GM23338 (cell line): ENCODE data around the gene ITPRIP. TPM values are rescaled to one million over a fixed set of nuclear protein-coding genes. Genes with fewer than 3 reads are reported as not detected.

ENCODE experiments used
- ATAC-seq: fragments of 200-7000 bp; cut with Tn5 transposase; 3 replicates; pipeline ENCODE4 v1.9.1; 2020
- DNase-seq: peaks from one replicate; pipeline ENCODE4 v3.0.0-alpha.2; 2015; ENCODE audit warnings: low spot score
- H2AFZ ChIP-seq: fragments of 200-600 bp; sonication (generic); 2 replicates; pipeline ENCODE4 v1.8.0; 2016; ENCODE audit warnings: antibody characterized with exemption, mild to moderate bottlenecking, moderate library complexity
- H3F3A ChIP-seq: fragments of 200-600 bp; sonication (generic); replicated peaks from 2 replicates; pipeline ENCODE4 v1.8.0; 2017; ENCODE audit warnings: antibody characterized with exemption, mixed run types, low read depth
- H3K27ac ChIP-seq: fragments of 200-600 bp; sonication (generic); 2 replicates; pipeline ENCODE4 v1.6.1; 2016; ENCODE audit warnings: low read depth
- H3K27me3 ChIP-seq: fragments of 200-600 bp; sonication (generic); 2 replicates; pipeline ENCODE4 v1.8.0; 2016; ENCODE audit warnings: mild to moderate bottlenecking, mixed run types, moderate library complexity; ENCODE audit not compliant: insufficient read depth
- H3K36me3 ChIP-seq: fragments of 200-600 bp; sonication (generic); 2 replicates; pipeline ENCODE4 v1.8.0; 2016; ENCODE audit warnings: mild to moderate bottlenecking; ENCODE audit not compliant: insufficient read depth
- H3K4me1 ChIP-seq: fragments of 200-600 bp; sonication (generic); 2 replicates; pipeline ENCODE4 v1.8.0; 2016; ENCODE audit warnings: mild to moderate bottlenecking, moderate library complexity; ENCODE audit not compliant: insufficient read depth
- H3K4me2 ChIP-seq: fragments of 200-600 bp; sonication (generic); 2 replicates; pipeline ENCODE4 v1.7.1; 2017; ENCODE audit warnings: mixed run types
- H3K4me3 ChIP-seq: fragments of 200-600 bp; sonication (generic); 2 replicates; pipeline ENCODE4 v1.6.1; 2016; ENCODE audit warnings: mixed run types
- H3K79me2 ChIP-seq: fragments of 200-600 bp; sonication (generic); replicated peaks from 2 replicates; pipeline ENCODE4 v1.8.0; 2017; ENCODE audit warnings: mild to moderate bottlenecking; ENCODE audit not compliant: insufficient read depth
- H3K9me2 ChIP-seq: fragments of 200-600 bp; sonication (generic); 2 replicates; pipeline ENCODE4 v1.8.0; 2017; ENCODE audit not compliant: insufficient read depth
- H4K20me1 ChIP-seq: fragments of 200-600 bp; sonication (generic); replicated peaks from 2 replicates; pipeline ENCODE4 v1.8.0; 2017; ENCODE audit warnings: mild to moderate bottlenecking; ENCODE audit not compliant: insufficient read depth
- H3K27ac Mint-ChIP-seq: 2 replicates; pipeline ENCODE4 v1.8.0; 2020; ENCODE audit warnings: inconsistent platforms, mild to moderate bottlenecking, moderate library complexity, mixed read lengths
- H3K27me3 Mint-ChIP-seq: 3 replicates; pipeline ENCODE4 v1.8.0; 2022; ENCODE audit warnings: low read depth, mild to moderate bottlenecking, moderate library complexity, mixed read lengths, inconsistent platforms; ENCODE audit not compliant: insufficient read depth, poor library complexity
- H3K36me3 Mint-ChIP-seq: 3 replicates; pipeline ENCODE4 v1.8.0; 2021; ENCODE audit warnings: low read depth, mild to moderate bottlenecking, inconsistent platforms, moderate library complexity, mixed read lengths
- H3K4me1 Mint-ChIP-seq: 3 replicates; pipeline ENCODE4 v1.8.0; 2020; ENCODE audit warnings: mild to moderate bottlenecking, inconsistent platforms, mixed read lengths
- H3K4me3 Mint-ChIP-seq: 3 replicates; pipeline ENCODE4 v1.8.0; 2021; ENCODE audit warnings: moderate library complexity, mild to moderate bottlenecking, inconsistent platforms, mixed read lengths
- H3K9me3 Mint-ChIP-seq: 3 replicates; pipeline ENCODE4 v1.8.0; 2020; ENCODE audit warnings: moderate library complexity, mild to moderate bottlenecking, inconsistent platforms, mixed read lengths
- CREB1 ChIP-seq: fragments of 250-450 bp; sonication (Bioruptor Pico); IDR thresholded peaks from 2 replicates; pipeline ENCODE4 v1.5.0; 2020; ENCODE audit warnings: low read depth, mild to moderate bottlenecking, moderate library complexity
- ETS1 ChIP-seq: IDR thresholded peaks from 2 replicates; pipeline ENCODE4 v1.6.1; 2016; ENCODE audit warnings: antibody characterized with exemption
- EZH2 ChIP-seq: fragments of 200-600 bp; sonication (generic); IDR thresholded peaks from one replicate; pipeline ENCODE4 v1.8.0; 2017; ENCODE audit warnings: antibody characterized with exemption, mild to moderate bottlenecking, low read depth; ENCODE audit not compliant: unreplicated experiment
- EZH2phosphoT487 ChIP-seq: fragments of 200-600 bp; sonication (generic); IDR thresholded peaks from one replicate; pipeline ENCODE4 v1.8.1; 2018; ENCODE audit warnings: antibody characterized with exemption; ENCODE audit not compliant: unreplicated experiment
- JUNB ChIP-seq: IDR thresholded peaks from one replicate; pipeline ENCODE4 v1.6.1; 2016; ENCODE audit warnings: antibody characterized with exemption; ENCODE audit not compliant: unreplicated experiment
- NANOG ChIP-seq: IDR thresholded peaks from 2 replicates; pipeline ENCODE4 v1.6.1; 2016; ENCODE audit warnings: antibody characterized with exemption, borderline replicate concordance
- POLR2AphosphoS5 ChIP-seq: IDR thresholded peaks from 2 replicates; pipeline ENCODE4 v1.6.1; 2016; ENCODE audit warnings: antibody characterized with exemption, low read depth
- STAT1 ChIP-seq: IDR thresholded peaks from one replicate; pipeline ENCODE4 v1.6.1; 2016; ENCODE audit warnings: antibody characterized with exemption; ENCODE audit not compliant: unreplicated experiment
- ZNF114 ChIP-seq: fragments of 250-450 bp; sonication (Bioruptor Pico); IDR thresholded peaks from 2 replicates; pipeline ENCODE4 v1.5.0; 2020; ENCODE audit warnings: mild to moderate bottlenecking, moderate library complexity
- ZNF331 ChIP-seq: fragments of 250-450 bp; sonication (Bioruptor Pico); IDR thresholded peaks from 2 replicates; pipeline ENCODE4 v1.5.0; 2020; ENCODE audit warnings: low read depth, mild to moderate bottlenecking, moderate library complexity
- ZNF462 ChIP-seq: fragments of 250-450 bp; sonication (Bioruptor Pico); IDR thresholded peaks from 2 replicates; pipeline ENCODE4 v1.5.0; 2020; ENCODE audit warnings: mild to moderate bottlenecking, moderate library complexity
- polyA plus RNA-seq: library from polyadenylated mRNA; unstranded; fragments of >200 nt; fragmentation: Nextera tagmentation; extraction: Ambion mirVana; gene quantifications from 2 replicates; pipeline ENCODE4 v1.2.1, GENCODE V29; 2016
- total RNA-seq: library from RNA; depleted of rRNA; stranded (reverse); fragments of >200 nt; shearing (Covaris generic); gene quantifications from 2 replicates; pipeline ENCODE4 v1.2.3, GENCODE V29; 2014
- TF ChIP-seq, protein P1 (sequence below): IDR thresholded peaks from one replicate; pipeline ENCODE4 v1.6.1; 2018; ENCODE audit warnings: antibody characterized with exemption; ENCODE audit not compliant: unreplicated experiment
- TF ChIP-seq, protein P2 (sequence below), 2 experiments: fragments of 200-600 bp in 1 of 2; sonication (generic) in 1 of 2; conservative IDR thresholded peaks; 2 replicates each; pipeline versions ENCODE4 v1.5.1 to v1.6.1; 2016 to 2017; ENCODE audit warnings: antibody characterized with exemption in 2 of 2, low read depth in 2 of 2, mild to moderate bottlenecking in 2 of 2, moderate library complexity in 1 of 2

The ITPRIP gene
- total and polyA plus RNA-seq, 2 experiments from 2014 or later = 6.9 to 15.2 TPM

DNA sequence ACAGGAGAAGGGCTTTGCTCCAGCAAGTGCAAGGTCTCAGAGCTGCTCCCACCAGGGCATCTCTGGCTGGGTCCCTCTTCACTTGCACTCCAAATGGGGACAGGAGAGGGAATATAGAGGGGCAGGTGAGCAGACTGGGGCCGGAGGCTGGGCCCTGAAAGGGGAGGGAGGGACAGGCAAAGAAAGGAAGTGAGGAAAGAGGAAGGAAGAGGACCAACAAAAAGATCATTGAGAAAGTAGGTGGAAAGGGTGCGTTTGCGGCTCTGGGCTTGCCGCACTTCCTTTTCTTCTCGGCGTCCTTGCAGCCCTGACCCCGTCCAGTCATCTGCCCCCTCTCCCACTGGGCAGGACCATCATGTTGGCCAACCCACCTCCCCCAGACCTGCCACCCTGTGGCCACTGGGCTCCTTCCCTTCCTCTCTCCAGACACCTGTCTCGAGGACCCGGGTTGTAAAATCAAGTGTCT lies 14.0 kb downstream of the ITPRIP start:
- Histone ChIP-seq H3F3A (no peaks in the 10 kb centered on the region), H3K4me3 (no peak overlapping the region), H3K4me1 (peaks cover 64% of the 10 kb centered on the region), H2AFZ (no peak overlapping the region), H3K27me3 (no peaks in the 10 kb centered on the region), H3K4me2 (no peak overlapping the region), H3K79me2 (peaks cover 98% of the 10 kb centered on the region), H4K20me1 (peaks cover 7% of the 10 kb centered on the region; the same call in 1 of the 2 replicates), H3K36me3 (no peaks in the 10 kb centered on the region), H3K9me2 (0 out of 2 replicates have a peak, but pooled peaks cover 2% of the 10 kb centered on the region), H3K27ac (no peak overlapping the region)
- Mint-ChIP-seq H3K36me3 (peaks cover 27% of the 10 kb centered on the region), H3K27me3 (peaks cover 6% of the 10 kb centered on the region), H3K9me3 (no peaks in the 10 kb centered on the region), H3K4me3 (no peak overlapping the region), H3K4me1 (peaks cover 86% of the 10 kb centered on the region), H3K27ac (no peak overlapping the region)
- TF ChIP-seq EZH2 (no peak), ZNF114 (CRISPR knock-in tag) (no peak), ZNF462 (CRISPR knock-in tag) (no peak), STAT1 (no peak), ETS1 (no peak), EZH2phosphoT487 (no peak), ZNF331 (CRISPR knock-in tag) (no peak), JUNB (no peak), POLR2AphosphoS5 (no peak), NANOG (no peak), CREB1 (CRISPR knock-in tag) (no peak)
- TF ChIP-seq, protein P1, sequence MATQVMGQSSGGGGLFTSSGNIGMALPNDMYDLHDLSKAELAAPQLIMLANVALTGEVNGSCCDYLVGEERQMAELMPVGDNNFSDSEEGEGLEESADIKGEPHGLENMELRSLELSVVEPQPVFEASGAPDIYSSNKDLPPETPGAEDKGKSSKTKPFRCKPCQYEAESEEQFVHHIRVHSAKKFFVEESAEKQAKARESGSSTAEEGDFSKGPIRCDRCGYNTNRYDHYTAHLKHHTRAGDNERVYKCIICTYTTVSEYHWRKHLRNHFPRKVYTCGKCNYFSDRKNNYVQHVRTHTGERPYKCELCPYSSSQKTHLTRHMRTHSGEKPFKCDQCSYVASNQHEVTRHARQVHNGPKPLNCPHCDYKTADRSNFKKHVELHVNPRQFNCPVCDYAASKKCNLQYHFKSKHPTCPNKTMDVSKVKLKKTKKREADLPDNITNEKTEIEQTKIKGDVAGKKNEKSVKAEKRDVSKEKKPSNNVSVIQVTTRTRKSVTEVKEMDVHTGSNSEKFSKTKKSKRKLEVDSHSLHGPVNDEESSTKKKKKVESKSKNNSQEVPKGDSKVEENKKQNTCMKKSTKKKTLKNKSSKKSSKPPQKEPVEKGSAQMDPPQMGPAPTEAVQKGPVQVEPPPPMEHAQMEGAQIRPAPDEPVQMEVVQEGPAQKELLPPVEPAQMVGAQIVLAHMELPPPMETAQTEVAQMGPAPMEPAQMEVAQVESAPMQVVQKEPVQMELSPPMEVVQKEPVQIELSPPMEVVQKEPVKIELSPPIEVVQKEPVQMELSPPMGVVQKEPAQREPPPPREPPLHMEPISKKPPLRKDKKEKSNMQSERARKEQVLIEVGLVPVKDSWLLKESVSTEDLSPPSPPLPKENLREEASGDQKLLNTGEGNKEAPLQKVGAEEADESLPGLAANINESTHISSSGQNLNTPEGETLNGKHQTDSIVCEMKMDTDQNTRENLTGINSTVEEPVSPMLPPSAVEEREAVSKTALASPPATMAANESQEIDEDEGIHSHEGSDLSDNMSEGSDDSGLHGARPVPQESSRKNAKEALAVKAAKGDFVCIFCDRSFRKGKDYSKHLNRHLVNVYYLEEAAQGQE = no peak
- TF ChIP-seq, protein P2, sequence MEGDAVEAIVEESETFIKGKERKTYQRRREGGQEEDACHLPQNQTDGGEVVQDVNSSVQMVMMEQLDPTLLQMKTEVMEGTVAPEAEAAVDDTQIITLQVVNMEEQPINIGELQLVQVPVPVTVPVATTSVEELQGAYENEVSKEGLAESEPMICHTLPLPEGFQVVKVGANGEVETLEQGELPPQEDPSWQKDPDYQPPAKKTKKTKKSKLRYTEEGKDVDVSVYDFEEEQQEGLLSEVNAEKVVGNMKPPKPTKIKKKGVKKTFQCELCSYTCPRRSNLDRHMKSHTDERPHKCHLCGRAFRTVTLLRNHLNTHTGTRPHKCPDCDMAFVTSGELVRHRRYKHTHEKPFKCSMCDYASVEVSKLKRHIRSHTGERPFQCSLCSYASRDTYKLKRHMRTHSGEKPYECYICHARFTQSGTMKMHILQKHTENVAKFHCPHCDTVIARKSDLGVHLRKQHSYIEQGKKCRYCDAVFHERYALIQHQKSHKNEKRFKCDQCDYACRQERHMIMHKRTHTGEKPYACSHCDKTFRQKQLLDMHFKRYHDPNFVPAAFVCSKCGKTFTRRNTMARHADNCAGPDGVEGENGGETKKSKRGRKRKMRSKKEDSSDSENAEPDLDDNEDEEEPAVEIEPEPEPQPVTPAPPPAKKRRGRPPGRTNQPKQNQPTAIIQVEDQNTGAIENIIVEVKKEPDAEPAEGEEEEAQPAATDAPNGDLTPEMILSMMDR (conservative IDR thresholded peaks at IDR 0.05; ENCODE audit: low read depth in 2 of 2) = no peak
- no peak for ATAC-seq
- no peak for DNase-seq
